Measurements from ENCODE around the gene TFAM.

- TF ChIP-seq CTCF (IDR thresholded peaks at IDR 0.05) (no peak), EZH2 (IDR thresholded peaks at IDR 0.05; ENCODE audit: borderline replicate concordance, insufficient read depth, low read depth, low read length, poor library complexity, severe bottlenecking) (no peak)
These were observed 25.7 kb upstream of the TFAM start for GRCh38 chr10:58359541-58359940.

Data from B cell (primary cell).